Measurements from ENCODE around the gene GLB1L.

- TF ChIP-seq CTCF (IDR thresholded peaks at IDR 0.05) (no peak), POLR2A (IDR thresholded peaks at IDR 0.05) (no peak)
Observed at GRCh38 chr2:219210196-219210885, 34.9 kb downstream of the GLB1L start.

All from right lobe of liver (tissue), 4 donors.